DOHH2 (cell line): Measurements from ENCODE around the gene UBE3A.

ENCODE experiments used
- EZH2phosphoT487 ChIP-seq: fragments of 200-600 bp; sonication (generic); IDR thresholded peaks from 2 replicates; pipeline ENCODE4 v1.6.1; 2017; ENCODE audit warnings: borderline replicate concordance, mild to moderate bottlenecking, antibody characterized with exemption, low read length, moderate library complexity, mixed read lengths
- TF ChIP-seq, protein P1 (sequence below): fragments of 200-600 bp; sonication (generic); IDR thresholded peaks from one replicate; pipeline ENCODE4 v1.5.1; 2014; ENCODE audit warnings: antibody characterized with exemption, mild to moderate bottlenecking, low read depth, low read length; ENCODE audit not compliant: poor library complexity, severe bottlenecking

GRCh38 chr15:25342629-25343028 lies 96.2 kb downstream of the UBE3A start:
- TF ChIP-seq, protein P1, sequence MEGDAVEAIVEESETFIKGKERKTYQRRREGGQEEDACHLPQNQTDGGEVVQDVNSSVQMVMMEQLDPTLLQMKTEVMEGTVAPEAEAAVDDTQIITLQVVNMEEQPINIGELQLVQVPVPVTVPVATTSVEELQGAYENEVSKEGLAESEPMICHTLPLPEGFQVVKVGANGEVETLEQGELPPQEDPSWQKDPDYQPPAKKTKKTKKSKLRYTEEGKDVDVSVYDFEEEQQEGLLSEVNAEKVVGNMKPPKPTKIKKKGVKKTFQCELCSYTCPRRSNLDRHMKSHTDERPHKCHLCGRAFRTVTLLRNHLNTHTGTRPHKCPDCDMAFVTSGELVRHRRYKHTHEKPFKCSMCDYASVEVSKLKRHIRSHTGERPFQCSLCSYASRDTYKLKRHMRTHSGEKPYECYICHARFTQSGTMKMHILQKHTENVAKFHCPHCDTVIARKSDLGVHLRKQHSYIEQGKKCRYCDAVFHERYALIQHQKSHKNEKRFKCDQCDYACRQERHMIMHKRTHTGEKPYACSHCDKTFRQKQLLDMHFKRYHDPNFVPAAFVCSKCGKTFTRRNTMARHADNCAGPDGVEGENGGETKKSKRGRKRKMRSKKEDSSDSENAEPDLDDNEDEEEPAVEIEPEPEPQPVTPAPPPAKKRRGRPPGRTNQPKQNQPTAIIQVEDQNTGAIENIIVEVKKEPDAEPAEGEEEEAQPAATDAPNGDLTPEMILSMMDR = no peak
- no peak for TF ChIP-seq EZH2phosphoT487
